GM10266 (cell line): ENCODE data around the gene DNASE2.

Experiments used
- DNase-seq: peaks from one replicate; pipeline ENCODE4 v3.0.0; 2012; ENCODE audit errors: extremely low spot score
- CTCF ChIP-seq: IDR thresholded peaks from 2 replicates; pipeline ENCODE4 v1.5.1; 2012; ENCODE audit warnings: mild to moderate bottlenecking, low read depth; ENCODE audit not compliant: control insufficient read depth, insufficient read depth; ENCODE audit errors: missing control alignments

DNASE2 gene

GRCh38 chr19:12885749-12886650 lies 4.8 kb upstream of the DNASE2 start:
- no peak for TF ChIP-seq CTCF
- DNase-seq: no peak

DNA sequence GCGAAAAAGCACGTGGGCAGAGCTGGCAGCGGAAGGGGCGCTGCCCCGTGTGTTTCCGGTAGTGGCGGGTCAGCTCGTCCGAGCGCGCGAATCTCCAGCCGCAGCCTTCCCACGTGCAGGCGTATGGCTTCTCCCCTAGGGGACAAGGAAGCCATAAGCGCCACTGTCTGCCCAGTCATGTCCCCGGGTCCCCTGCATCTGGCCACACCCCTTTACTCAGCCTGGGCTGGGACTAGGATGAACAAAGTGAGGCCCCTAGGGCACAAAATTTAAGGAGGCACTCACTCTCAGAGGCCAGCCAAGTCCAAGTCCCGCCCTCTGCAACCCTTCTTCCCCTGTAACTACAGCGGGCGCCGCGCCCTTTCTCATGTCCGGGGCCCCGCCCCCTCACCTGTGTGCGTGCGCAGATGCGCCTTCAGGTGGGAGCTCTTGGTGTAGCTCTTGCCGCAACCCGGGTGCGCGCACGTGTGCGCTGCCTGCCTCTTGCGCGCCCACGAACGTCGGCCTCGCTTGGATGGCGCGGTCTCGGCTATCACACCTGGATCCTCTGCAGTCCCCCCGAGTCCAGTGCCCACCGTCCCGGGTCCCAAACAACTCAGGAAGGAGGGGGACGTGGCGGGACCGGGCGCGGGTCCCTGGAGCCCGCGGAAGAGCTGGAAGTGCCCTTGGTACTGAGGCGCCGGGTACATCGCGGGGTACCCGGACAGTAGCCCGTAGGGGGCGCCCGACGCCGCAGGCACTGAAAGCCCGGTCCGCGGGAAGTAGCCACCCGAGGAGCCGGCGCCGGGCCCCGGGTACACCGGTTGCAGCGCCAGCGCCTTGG lies 3.9 kb upstream of the DNASE2 start:
- TF ChIP-seq CTCF: peak; percentile 73
- peak; percentile 82 for DNase-seq

- DNase-seq: no peak
- no peak for TF ChIP-seq CTCF
These were observed 3.3 kb upstream of the DNASE2 start for GRCh38 chr19:12884627-12884925.

GRCh38 chr19:12884202-12884601 lies 3.0 kb upstream of the DNASE2 start:
- TF ChIP-seq CTCF: no peak
- DNase-seq: no peak

GRCh38 chr19:12882589-12882988 lies 1.3 kb upstream of the DNASE2 start:
- TF ChIP-seq CTCF: no peak
- no peak for DNase-seq

DNA sequence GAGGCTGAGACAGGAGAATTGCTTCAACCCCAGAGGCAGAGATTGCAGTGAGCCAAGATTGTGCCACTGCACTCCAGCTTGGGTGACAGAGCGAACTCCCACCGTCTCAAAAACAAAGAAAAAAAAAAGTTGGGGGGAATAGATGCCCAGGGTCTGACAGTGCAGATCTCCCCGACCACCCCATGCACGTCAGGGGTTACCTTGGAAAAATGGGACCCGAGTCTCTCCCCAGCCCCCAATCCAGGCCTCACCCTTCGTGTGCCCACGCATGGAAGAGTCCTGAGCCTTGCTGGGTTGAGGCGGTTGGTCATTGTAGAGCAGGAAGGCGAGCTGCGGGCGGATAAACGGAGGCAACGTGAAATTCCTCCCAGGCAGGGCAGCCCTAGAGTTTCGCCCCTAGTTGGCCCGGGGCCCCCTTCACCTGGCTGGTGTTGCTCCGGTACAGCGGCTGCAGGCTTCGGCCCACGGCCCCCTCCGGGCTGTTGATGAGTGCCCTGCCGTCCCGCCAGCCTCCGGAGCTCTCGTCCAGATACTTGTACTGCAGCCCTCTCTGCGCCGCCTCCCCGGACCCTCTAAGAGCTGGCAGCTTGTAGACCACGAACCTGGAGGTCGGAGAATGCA lies 588 bp downstream of the DNASE2 start:
- TF ChIP-seq CTCF: no peak
- no peak for DNase-seq

GRCh38 chr19:12875086-12875485 lies 6.2 kb downstream of the DNASE2 start:
- TF ChIP-seq CTCF: no peak
- no peak for DNase-seq
